Activated naive CD8-positive, alpha-beta T cell (primary cell): ENCODE results near the gene UBE2B.
A peak's percentile ranks its signal among the peaks of the same experiment; 100 is the strongest.
"Not testable (repeated sequence)": the region's sequence is repeated elsewhere in the genome, so short reads cannot be mapped to it uniquely, and the experiment has no call there.

Source experiments
- H3K27ac Mint-ChIP-seq: one replicate; pipeline ENCODE4 v1.8.0; 2021; ENCODE audit warnings: mixed read lengths
- H3K27me3 Mint-ChIP-seq: one replicate; pipeline ENCODE4 v1.8.0; 2021; ENCODE audit warnings: mixed read lengths
- H3K36me3 Mint-ChIP-seq: one replicate; pipeline ENCODE4 v1.8.0; 2021; ENCODE audit warnings: mixed read lengths
- H3K4me1 Mint-ChIP-seq: one replicate; pipeline ENCODE4 v1.8.0; 2021; ENCODE audit warnings: low read depth, mixed read lengths
- H3K4me3 Mint-ChIP-seq: one replicate; pipeline ENCODE4 v1.8.0; 2021; ENCODE audit warnings: mild to moderate bottlenecking, mixed read lengths
- H3K9me3 Mint-ChIP-seq: one replicate; pipeline ENCODE4 v1.8.0; 2021; ENCODE audit warnings: low read depth, mixed read lengths

The UBE2B gene

DNA sequence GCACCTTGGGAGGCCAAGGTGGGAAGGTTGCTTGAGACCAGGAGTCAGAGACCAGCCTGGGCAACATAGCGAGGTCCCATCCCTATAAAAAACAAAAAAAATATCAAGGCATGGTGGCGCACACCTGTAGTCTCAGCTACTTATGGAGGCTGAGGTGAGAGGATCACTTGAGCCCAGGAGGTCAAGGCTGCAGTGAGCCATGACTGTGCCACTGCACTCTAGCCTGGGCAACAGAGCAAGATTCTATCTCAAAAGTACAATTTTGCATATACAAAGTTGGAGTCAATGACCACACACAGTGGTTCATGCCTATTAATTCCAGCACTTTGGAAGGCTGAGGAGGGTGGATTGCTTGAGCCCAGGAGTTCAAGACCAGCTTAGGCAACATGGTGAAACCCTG, 10.8 kb downstream of the UBE2B start:
- Mint-ChIP-seq H3K4me1 (peaks cover 41% of the 10 kb centered on the region), H3K36me3 (peaks cover 10% of the 10 kb centered on the region), H3K27ac (peak overlapping the region; percentile 34)
- not testable (repeated sequence) for H3K9me3 Mint-ChIP-seq, H3K4me3 Mint-ChIP-seq, H3K27me3 Mint-ChIP-seq

DNA sequence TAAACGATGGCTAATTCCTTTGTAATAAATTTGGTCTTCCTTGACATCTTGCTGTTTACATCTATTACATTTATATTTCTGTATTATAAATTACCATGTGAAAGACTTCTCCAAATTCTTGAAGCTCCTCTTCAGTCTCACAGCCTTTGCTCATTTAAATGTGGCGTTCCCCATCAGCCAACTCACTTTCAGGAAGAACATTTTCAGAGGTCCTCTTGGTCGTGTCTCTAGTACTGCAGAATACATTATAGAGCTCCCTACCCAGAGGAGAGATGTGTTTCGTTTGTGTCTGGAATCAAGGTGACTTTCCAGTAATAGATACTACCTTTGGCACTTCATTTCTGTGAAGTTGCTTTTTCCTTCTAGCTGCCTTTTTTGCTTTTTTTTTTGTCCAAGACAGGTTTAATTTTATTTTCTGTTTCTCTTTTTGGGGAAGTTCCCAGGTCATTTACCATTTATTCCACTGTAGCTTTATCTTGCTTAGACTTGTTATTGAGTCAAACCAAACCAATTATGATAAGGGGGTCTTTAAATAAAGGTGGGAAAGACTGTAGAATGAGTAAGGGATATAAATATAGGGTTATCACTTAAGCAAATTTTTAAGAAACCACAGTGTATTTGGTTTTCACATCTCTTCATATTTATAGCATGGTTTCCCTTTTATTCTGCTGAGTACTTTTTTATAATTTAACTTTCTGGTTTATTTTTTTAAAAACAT, 12.8 kb downstream of the UBE2B start:
- H3K9me3 Mint-ChIP-seq: no peaks in the 10 kb centered on the region
- peaks cover 29% of the 10 kb centered on the region for H3K4me1 Mint-ChIP-seq
- peak overlapping the region; percentile 90 for H3K27ac Mint-ChIP-seq
- H3K36me3 Mint-ChIP-seq: peaks cover 10% of the 10 kb centered on the region
- no peaks in the 10 kb centered on the region for H3K27me3 Mint-ChIP-seq
- H3K4me3 Mint-ChIP-seq: peak overlapping the region; percentile 66

DNA sequence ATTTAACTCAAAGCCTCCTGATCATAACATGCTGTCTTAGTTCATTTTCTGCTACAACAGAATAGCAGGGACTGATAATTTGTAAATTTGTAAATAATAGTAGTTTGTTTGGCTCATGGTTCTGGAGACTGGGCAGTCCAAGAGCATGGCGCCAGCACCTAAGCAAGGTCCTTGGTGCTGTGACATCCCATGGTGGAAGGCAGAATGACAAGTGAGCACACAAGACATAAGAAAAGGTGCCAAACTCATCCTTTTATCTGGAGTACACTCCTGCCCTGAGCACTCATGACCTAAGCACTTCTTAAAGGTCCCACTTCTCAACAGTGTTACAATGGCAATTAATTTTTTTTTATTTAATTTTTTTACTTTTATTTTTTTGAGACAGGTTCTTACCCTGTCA, 16.1 kb downstream of the UBE2B start:
- peaks cover 10% of the 10 kb centered on the region for H3K36me3 Mint-ChIP-seq
- H3K27me3 Mint-ChIP-seq: no peaks in the 10 kb centered on the region
- peak overlapping the region; percentile 37 for H3K27ac Mint-ChIP-seq
- peaks cover 17% of the 10 kb centered on the region for H3K4me1 Mint-ChIP-seq
- no peaks in the 10 kb centered on the region for H3K9me3 Mint-ChIP-seq
- H3K4me3 Mint-ChIP-seq: no peak overlapping the region

DNA sequence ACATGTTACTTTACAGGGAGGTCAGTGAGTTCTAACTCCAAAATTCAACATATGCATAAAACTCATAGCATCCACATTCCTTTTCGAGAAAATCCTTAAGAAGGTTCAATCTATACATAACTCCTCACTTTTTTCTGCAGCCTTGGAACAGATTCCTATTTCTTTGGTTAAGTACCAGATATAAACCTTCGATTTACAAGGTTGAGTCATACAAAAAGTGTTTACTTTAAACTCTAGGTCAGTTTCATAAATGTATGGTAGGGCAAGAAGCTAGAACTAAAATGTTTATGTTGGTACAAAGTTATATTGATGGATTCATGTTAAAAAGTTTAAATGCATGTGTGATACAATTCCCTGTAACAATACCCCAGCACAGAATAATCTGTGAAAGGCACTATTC, 20.9 kb downstream of the UBE2B start:
- Mint-ChIP-seq H3K4me1 (peaks cover 5% of the 10 kb centered on the region), H3K9me3 (no peaks in the 10 kb centered on the region), H3K27ac (no peak overlapping the region), H3K36me3 (peaks cover 9% of the 10 kb centered on the region), H3K4me3 (no peak overlapping the region), H3K27me3 (no peaks in the 10 kb centered on the region)

DNA sequence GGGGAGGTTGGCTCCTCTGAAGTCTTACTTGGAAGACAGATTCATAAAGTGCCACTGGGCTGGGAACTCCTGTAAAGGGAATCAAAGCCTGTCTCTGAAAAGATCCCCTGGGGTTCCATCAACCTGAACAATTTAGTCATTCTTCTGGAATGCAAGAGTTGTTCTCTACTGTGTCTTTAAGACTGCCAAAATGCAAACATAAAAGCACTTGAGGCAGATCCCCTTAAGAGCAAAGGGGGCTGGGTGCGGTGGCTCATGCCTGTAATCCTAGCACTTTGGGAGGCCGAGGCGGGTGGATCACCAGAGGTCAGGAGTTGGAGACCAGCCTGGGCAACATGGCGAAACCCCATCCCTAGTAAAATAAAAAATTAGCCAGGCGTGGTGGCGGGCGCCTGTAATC, 23.6 kb downstream of the UBE2B start:
- H3K4me3 Mint-ChIP-seq: no peak overlapping the region
- H3K27me3 Mint-ChIP-seq: no peaks in the 10 kb centered on the region
- H3K36me3 Mint-ChIP-seq: peaks cover 9% of the 10 kb centered on the region
- H3K4me1 Mint-ChIP-seq: peaks cover 5% of the 10 kb centered on the region
- H3K27ac Mint-ChIP-seq: no peak overlapping the region
- H3K9me3 Mint-ChIP-seq: no peaks in the 10 kb centered on the region

DNA sequence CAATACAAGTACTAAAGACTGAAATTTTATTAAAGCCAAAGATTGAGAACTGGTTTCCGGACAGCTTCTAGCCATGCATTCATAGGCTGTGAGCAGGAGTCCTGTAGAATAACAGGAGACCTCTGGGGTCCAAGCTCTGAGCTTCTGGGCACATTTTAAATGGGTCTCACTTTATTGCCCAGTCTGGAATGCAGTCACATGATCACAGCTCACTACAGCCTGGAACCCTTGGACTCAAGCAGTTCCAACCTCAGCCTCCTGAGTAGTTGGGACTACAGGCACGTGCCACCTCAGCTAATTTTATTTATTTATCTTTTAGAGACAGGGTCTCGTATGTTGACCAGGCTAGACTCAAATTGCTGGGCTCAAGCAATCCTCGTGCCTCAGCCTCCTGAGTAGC, 24.9 kb downstream of the UBE2B start:
- H3K9me3 Mint-ChIP-seq: no peaks in the 10 kb centered on the region
- H3K4me1 Mint-ChIP-seq: peaks cover 5% of the 10 kb centered on the region
- H3K27ac Mint-ChIP-seq: no peak overlapping the region
- no peaks in the 10 kb centered on the region for H3K27me3 Mint-ChIP-seq
- no peak overlapping the region for H3K4me3 Mint-ChIP-seq
- H3K36me3 Mint-ChIP-seq: peaks cover 9% of the 10 kb centered on the region

DNA sequence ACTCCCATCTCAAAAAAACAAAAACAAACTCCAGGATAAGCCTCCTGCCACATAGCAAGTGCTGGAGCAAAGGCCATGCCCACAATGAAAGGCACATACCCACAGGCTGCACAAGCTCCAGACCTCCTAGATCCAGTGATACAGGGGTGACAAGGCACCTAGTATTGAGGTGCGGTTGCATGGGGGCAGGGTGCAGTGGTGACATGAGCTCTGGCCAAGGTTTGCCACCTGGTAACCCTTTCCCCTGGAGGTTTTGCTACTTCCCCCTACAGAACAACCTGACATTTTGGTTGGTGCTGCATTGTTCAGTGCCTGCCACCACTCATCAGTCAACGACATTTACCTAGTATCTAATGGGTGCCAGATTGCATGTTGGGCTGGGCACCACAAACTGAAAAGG, 25.8 kb downstream of the UBE2B start:
- Mint-ChIP-seq H3K27ac (no peak overlapping the region), H3K4me3 (no peak overlapping the region), H3K9me3 (no peaks in the 10 kb centered on the region), H3K36me3 (peaks cover 9% of the 10 kb centered on the region), H3K27me3 (no peaks in the 10 kb centered on the region), H3K4me1 (peaks cover 3% of the 10 kb centered on the region)

DNA sequence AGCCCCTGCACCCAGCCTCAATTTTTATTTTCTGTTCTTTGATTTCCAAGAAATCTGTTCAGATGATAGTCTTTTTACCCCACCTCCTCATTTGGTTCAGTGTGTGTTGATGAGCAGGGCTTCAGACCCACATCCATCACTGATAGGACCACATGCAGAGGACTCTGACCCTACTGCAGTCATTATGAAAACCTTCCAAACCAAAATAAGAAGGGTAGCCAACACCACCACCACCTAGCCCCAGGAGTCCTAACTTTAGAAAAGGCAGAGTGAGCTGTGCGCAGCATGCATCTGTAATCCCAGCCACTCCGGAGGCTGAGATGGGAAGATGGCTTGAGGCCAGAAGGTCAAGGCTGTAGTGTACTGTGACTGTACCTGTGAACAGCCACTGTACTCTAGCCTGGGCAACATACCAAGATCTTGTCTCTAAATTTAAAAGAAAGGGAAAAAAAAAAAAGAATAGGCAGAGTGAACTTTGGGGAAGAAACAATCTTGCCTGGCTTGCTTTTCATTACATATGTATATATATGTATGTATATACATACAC, 27.3 kb downstream of the UBE2B start:
- peaks cover 6% of the 10 kb centered on the region for H3K36me3 Mint-ChIP-seq
- H3K4me3 Mint-ChIP-seq: no peak overlapping the region
- no peaks in the 10 kb centered on the region for H3K27me3 Mint-ChIP-seq
- no peak overlapping the region for H3K27ac Mint-ChIP-seq
- peaks cover 1% of the 10 kb centered on the region for H3K4me1 Mint-ChIP-seq
- H3K9me3 Mint-ChIP-seq: no peaks in the 10 kb centered on the region

DNA sequence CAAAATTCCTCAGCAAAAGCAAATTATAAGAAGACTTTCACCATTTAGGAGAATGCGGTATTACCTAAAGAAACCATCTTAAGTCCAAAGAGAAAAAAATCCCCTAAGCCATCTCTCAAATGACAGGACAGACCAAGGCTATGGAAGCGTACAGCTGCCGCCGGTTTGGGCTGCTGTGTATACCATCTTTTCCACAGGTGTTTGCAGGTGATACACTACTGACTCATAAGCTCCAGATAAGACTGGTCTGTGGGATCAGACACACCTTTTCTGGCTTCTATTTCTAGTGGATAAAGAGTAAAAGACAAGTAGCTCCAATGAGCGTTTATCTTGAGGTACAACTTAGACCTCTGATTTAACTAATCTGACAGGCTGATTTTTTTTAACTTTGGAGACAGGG, 32.6 kb downstream of the UBE2B start:
- Mint-ChIP-seq H3K27ac (no peak overlapping the region), H3K9me3 (no peaks in the 10 kb centered on the region), H3K4me3 (no peak overlapping the region), H3K4me1 (peaks cover 8% of the 10 kb centered on the region), H3K27me3 (no peaks in the 10 kb centered on the region), H3K36me3 (peaks cover 2% of the 10 kb centered on the region)

DNA sequence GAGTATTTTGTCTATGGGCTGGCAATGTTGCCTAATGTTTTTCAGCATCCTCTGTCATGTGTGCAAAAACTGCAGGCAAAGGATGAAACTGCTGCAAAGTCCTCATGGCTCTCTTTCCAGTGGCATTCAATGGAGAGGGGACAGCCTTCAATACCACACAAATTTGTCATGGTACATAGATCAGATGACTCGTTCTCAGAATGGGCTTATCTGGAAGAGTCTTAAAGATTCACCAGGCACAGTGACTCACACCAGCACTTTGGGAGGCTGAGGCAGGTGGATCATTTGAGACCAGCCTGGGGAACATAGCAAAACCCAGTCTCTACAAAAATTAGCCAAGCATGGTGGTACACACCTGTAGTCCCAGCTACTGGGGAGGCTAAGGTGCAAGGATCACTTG, 35.0 kb downstream of the UBE2B start:
- no peak overlapping the region for H3K27ac Mint-ChIP-seq
- no peak overlapping the region for H3K4me3 Mint-ChIP-seq
- no peaks in the 10 kb centered on the region for H3K9me3 Mint-ChIP-seq
- no peaks in the 10 kb centered on the region for H3K27me3 Mint-ChIP-seq
- peaks cover 24% of the 10 kb centered on the region for H3K4me1 Mint-ChIP-seq
- no peaks in the 10 kb centered on the region for H3K36me3 Mint-ChIP-seq

DNA sequence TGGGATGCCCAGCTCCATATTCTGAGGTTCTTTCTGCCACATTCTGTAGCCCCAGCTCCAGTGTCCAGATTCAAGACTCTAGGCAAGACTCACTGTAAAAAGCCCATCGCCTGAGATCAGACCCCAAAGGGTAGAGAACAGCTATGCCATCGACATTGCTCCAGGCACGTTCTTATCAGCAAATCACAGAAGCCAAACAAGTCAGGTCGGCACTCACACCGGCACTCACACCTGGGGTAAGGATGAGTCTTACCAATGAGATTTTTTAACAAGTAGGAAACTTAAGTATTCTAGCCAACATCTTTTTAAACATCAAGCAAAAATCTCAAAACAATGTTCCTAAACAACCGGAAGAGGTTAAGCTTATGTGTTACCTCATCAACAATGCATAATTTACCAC, 38.0 kb downstream of the UBE2B start:
- Mint-ChIP-seq H3K9me3 (no peaks in the 10 kb centered on the region), H3K27me3 (no peaks in the 10 kb centered on the region), H3K36me3 (no peaks in the 10 kb centered on the region), H3K4me3 (peak overlapping the region; percentile 93), H3K4me1 (peaks cover 38% of the 10 kb centered on the region), H3K27ac (no peak overlapping the region)

DNA sequence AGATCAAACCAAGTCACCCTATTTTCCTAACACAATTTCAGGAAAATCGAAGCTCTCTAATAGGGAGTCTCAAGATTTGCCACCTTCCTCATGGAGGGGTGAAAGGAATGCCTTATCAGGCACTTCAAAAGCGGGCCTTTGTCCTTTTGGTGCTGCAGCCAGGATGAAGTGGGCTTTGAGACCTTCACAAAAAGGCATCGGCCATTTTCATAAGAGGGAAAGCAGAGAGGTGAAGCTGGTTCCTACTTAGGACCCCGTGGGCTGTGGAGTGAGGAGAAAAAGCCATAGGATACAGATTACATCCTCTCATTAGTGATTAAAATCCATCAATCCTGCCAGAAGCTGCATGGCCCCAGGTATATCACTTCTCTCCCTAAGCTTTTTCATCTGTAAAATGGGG, 39.5 kb downstream of the UBE2B start:
- peak overlapping the region; percentile 86 for H3K27ac Mint-ChIP-seq
- H3K36me3 Mint-ChIP-seq: no peaks in the 10 kb centered on the region
- no peaks in the 10 kb centered on the region for H3K9me3 Mint-ChIP-seq
- peak overlapping the region; percentile 93 for H3K4me3 Mint-ChIP-seq
- H3K4me1 Mint-ChIP-seq: peaks cover 38% of the 10 kb centered on the region
- H3K27me3 Mint-ChIP-seq: no peaks in the 10 kb centered on the region

DNA sequence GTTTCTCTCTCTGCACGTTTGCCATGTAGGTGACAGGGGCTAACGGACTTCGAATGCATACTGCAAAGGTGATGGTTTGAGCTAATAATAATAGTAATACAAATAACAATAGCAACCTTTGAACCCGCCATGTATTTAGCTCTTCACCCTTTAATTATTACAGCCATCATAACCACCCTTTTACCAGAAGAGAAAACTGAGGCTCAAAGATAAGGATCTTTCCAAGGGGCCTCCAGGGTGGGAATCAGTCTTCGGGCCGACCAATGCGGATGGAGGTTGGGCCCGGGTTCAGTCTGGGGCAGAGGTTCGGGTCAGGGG, 39.8 kb downstream of the UBE2B start:
- no peaks in the 10 kb centered on the region for H3K36me3 Mint-ChIP-seq
- H3K9me3 Mint-ChIP-seq: no peaks in the 10 kb centered on the region
- H3K4me3 Mint-ChIP-seq: peak overlapping the region; percentile 93
- peaks cover 35% of the 10 kb centered on the region for H3K4me1 Mint-ChIP-seq
- no peaks in the 10 kb centered on the region for H3K27me3 Mint-ChIP-seq
- peak overlapping the region; percentile 86 for H3K27ac Mint-ChIP-seq

DNA sequence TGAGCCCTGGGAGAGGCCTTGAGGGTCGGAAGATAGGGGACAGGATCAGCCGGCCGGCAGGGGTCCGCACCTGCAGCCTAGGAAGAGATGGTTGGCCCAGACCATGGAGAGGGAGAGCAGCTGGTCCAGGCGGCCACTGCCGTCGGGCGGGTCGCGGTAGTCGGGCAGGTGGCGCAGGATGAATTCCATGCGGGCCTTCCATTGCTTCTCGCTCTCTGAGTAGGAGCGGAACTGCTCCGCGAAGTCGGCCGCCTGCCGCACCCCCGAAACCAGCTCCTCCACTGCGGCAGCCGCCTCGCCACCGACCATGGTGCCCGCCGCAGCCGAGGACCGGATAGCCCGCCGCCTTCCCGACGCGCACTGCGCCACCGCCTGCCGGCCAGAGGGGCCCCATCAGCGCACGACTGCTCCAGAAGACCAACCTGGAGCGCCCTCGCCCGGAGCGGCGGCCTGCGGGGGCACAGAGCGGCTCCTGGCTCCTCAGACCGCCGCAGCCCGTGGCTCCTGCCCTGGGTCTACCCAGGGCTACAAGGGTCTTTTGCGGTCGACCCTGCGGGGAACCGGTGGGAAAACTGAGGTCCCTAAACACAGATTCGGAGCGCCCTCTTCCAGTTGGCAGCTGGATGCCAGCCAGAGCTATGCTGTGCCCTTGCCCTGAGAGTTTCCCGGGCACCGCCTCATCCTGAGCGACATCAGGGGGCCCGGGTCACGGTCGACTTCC, 40.3 kb downstream of the UBE2B start, which contains the start of gene CDKN2AIPNL:
CDKN2AIPNL (minus strand) TSS at position 336 of the 721 bp plus-strand sequence; CDS start at position 309, 27 bp downstream.
- Mint-ChIP-seq H3K4me1 (peaks cover 31% of the 10 kb centered on the region), H3K27ac (peak within 1 kb of the TSS; percentile 89), H3K9me3 (no peaks in the 10 kb centered on the region), H3K27me3 (no peaks in the 10 kb centered on the region), H3K36me3 (no peaks in the 10 kb centered on the region), H3K4me3 (peak within 1 kb of the TSS; percentile 93)

DNA sequence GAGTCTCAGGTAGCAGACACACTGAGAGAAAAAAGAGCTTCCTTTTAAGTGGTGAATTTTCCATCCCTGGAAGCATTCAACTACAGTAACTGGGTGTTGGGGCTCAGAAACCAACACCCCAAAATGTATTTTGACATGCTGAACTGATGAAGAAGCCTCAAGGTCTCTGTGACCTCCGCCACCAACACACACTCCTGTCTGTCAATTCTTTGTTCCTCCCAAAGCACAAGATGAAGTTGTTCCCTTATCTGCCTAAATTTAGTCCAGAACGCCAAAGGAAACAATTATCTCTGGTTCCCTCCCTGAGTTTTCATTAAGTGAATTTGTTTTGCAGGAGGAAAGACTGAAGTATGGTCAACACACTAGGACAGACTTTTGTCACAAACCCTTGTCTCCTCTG, 41.7 kb downstream of the UBE2B start:
- Mint-ChIP-seq H3K4me3 (peak overlapping the region; percentile 93), H3K36me3 (no peaks in the 10 kb centered on the region), H3K4me1 (peaks cover 30% of the 10 kb centered on the region), H3K9me3 (no peaks in the 10 kb centered on the region), H3K27ac (peak overlapping the region; percentile 28), H3K27me3 (no peaks in the 10 kb centered on the region)
